Vagina (tissue), 2 donors: ENCODE measurements around the gene DCDC2. TPM values are rescaled to one million over a fixed set of nuclear protein-coding genes. Genes with fewer than 3 reads are reported as not detected.

Source experiments
- DNase-seq, 2 donors: peaks; one replicate each; pipeline ENCODE4 v3.0.0-alpha.2; 2017; ENCODE audit errors: extremely low spot score in 2 of 2
- H3K27ac ChIP-seq: fragments of 200-600 bp; sonication (generic); one replicate; pipeline ENCODE4 v1.5.1; 2019
- H3K27me3 ChIP-seq: fragments of 200-600 bp; sonication (generic); one replicate; pipeline ENCODE4 v1.5.1; 2019
- H3K36me3 ChIP-seq, 2 donors: fragments of 200-600 bp; sonication (generic); one replicate each; pipeline ENCODE4 v1.5.1; 2017 to 2019
- H3K4me1 ChIP-seq: fragments of 200-600 bp; sonication (generic); one replicate; pipeline ENCODE4 v1.5.1; 2019
- H3K4me3 ChIP-seq, 2 donors: fragments of 200-600 bp; sonication (generic); 1 replicate in 1 of 2; 2 replicates in 1 of 2; pipeline ENCODE4 v1.5.1; 2016 to 2019
- H3K9me3 ChIP-seq: fragments of 200-600 bp; sonication (generic); one replicate; pipeline ENCODE4 v1.5.1; 2019
- POLR2A ChIP-seq, 2 donors: fragments of 450-650 bp; IDR thresholded peaks; one replicate each; pipeline ENCODE4 v1.6.1; 2017; ENCODE audit warnings: antibody characterized with exemption in 2 of 2, mild to moderate bottlenecking in 2 of 2, moderate library complexity in 2 of 2
- POLR2AphosphoS5 ChIP-seq, 2 donors: sonication (generic); formaldehyde crosslinking; IDR thresholded peaks; one replicate each; pipeline ENCODE4 v1.9.0; 2017; ENCODE audit warnings: antibody characterized with exemption in 2 of 2, mild to moderate bottlenecking in 2 of 2, low read depth in 1 of 2; ENCODE audit not compliant: insufficient read depth in 1 of 2
- intact Hi-C: fragments of 100-400 bp; cut with DNase I; formaldehyde crosslinking; loops from one replicate; pipeline ENCODE4 v1.15.1; 2023
- small RNA-seq: library from RNA; depleted of rRNA; stranded (forward); fragments of <200 nt; gene quantifications from one replicate; pipeline ENCODE3, GENCODE V24; 2016
- total RNA-seq: library from RNA; depleted of rRNA; stranded (reverse); fragments of >200 nt; gene quantifications from one replicate; pipeline ENCODE4 v1.2.3, GENCODE V29; 2016
- TF ChIP-seq, protein P1 (sequence below), 3 experiments: fragments of 450-650 bp in 2 of 3; fragments of 200-600 bp in 1 of 3; sonication (generic) in 1 of 3; IDR thresholded peaks; one replicate each; pipeline ENCODE4 v1.5.1; 2017 to 2019; ENCODE audit warnings: antibody characterized with exemption in 3 of 3, mild to moderate bottlenecking in 2 of 3, moderate library complexity in 2 of 3

The DCDC2 gene
- total RNA-seq, 1 donor from 2014 or later, result not detected

DNA sequence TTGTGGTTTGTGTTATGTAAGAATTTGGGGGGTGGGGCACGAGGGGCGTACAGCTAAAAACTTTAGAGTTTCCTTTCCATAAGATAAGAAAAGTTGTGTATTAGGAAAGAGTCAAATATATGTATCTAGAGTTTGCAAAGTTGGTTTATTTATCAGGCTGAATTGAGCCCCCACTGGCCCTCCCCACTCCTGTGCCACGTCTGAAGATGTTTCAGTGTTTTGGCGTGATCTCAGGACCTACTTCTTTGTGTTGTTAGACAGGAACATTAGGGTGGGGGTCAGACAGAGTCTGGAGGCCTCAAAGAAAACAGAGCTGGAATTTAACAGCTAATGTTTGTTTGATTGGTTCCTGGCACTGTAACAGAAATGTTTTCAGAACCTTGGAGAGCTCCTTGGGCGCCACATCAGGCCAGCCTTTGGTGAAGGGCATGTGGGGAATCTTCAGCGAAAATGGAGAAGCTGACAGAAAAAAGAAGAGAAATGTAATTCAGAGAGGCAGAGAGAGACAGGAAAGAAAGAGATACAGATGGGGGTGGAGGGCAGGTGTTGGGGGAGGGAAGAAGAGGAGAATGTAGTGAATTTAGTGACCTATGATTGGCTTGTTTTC is 231.2 kb downstream of the DCDC2 start:
- H3K27me3 ChIP-seq, result no peaks in the 10 kb centered on the region
- intact Hi-C loops, result no loop called here
- TF ChIP-seq, protein P1, sequence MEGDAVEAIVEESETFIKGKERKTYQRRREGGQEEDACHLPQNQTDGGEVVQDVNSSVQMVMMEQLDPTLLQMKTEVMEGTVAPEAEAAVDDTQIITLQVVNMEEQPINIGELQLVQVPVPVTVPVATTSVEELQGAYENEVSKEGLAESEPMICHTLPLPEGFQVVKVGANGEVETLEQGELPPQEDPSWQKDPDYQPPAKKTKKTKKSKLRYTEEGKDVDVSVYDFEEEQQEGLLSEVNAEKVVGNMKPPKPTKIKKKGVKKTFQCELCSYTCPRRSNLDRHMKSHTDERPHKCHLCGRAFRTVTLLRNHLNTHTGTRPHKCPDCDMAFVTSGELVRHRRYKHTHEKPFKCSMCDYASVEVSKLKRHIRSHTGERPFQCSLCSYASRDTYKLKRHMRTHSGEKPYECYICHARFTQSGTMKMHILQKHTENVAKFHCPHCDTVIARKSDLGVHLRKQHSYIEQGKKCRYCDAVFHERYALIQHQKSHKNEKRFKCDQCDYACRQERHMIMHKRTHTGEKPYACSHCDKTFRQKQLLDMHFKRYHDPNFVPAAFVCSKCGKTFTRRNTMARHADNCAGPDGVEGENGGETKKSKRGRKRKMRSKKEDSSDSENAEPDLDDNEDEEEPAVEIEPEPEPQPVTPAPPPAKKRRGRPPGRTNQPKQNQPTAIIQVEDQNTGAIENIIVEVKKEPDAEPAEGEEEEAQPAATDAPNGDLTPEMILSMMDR (IDR thresholded peaks at IDR 0.05), result no peak
- TF ChIP-seq POLR2A (IDR thresholded peaks at IDR 0.05) (no peak), POLR2AphosphoS5 (IDR thresholded peaks at IDR 0.05; ENCODE audit: insufficient read depth in 1 of 2, low read depth in 1 of 2) (no peak)
- no peak overlapping the region for H3K27ac ChIP-seq
- no peak overlapping the region for H3K4me3 ChIP-seq
- no peak for DNase-seq
- no peaks in the 10 kb centered on the region for H3K9me3 ChIP-seq
- H3K36me3 ChIP-seq, result no peaks in the 10 kb centered on the region
- H3K4me1 ChIP-seq, result no peaks in the 10 kb centered on the region

- Histone ChIP-seq H3K36me3 (no peaks in the 10 kb centered on the region), H3K9me3 (no peaks in the 10 kb centered on the region), H3K27ac (no peak within 1 kb of the TSS), H3K27me3 (no peaks in the 10 kb centered on the region), H3K4me3 (no peak within 1 kb of the TSS), H3K4me1 (no peaks in the 10 kb centered on the region)
- no peak for DNase-seq
- intact Hi-C loops, result no loop called here
- TF ChIP-seq POLR2AphosphoS5 (IDR thresholded peaks at IDR 0.05; ENCODE audit: insufficient read depth in 1 of 2, low read depth in 1 of 2), result no peak
- TF ChIP-seq, protein P1 (IDR thresholded peaks at IDR 0.05), result no peak
- no peak for TF ChIP-seq POLR2A (IDR thresholded peaks at IDR 0.05)
Measured at GRCh38 chr6:24125980-24126379, 231.9 kb downstream of the DCDC2 start, which contains the start of gene NRSN1. TSS of gene NRSN1 (plus strand) at chr6:24126215. CDS start at chr6:24134328, 8,113 bp downstream.

DNA sequence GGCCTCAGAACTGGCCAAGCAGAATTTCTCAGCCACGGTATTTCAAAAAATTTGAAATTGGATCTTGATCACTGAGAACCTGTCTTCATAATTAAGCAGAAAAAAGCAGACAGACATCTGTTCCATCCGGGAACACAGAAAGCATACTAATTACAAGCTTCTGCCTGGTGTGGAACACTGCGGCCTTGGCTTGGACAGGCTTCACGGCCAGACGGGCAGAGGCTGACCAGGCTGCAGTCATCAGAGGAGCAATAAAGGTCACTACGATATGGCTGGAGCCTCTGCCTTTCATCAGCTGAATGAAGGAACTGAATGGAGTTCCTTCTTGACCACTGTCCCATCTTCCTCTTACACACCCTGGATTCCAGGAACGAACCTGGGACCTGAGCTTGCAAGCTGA is 235.7 kb downstream of the DCDC2 start:
- no peaks in the 10 kb centered on the region for H3K27me3 ChIP-seq
- intact Hi-C loops, result no loop called here
- H3K4me1 ChIP-seq, result no peaks in the 10 kb centered on the region
- H3K9me3 ChIP-seq, result no peaks in the 10 kb centered on the region
- DNase-seq, result no peak
- H3K4me3 ChIP-seq, result no peak overlapping the region
- H3K27ac ChIP-seq, result no peak overlapping the region
- TF ChIP-seq POLR2AphosphoS5 (IDR thresholded peaks at IDR 0.05; ENCODE audit: insufficient read depth in 1 of 2, low read depth in 1 of 2) (no peak), POLR2A (IDR thresholded peaks at IDR 0.05) (no peak)
- TF ChIP-seq, protein P1 (IDR thresholded peaks at IDR 0.05), result no peak
- H3K36me3 ChIP-seq, result no peaks in the 10 kb centered on the region

Small RNA genes lying within 50 kb of the gene (small RNA-seq; reads per million reads assigned to genes)
- gene RF00218, result not detected
- gene RNU6-391P, result not detected

Other genes starting within 250 kb of the DCDC2 start
- 1.5 TPM for gene NRSN1, start 231.8 kb downstream of the DCDC2 start, total RNA-seq
- gene MRS2, start 44.9 kb upstream of the DCDC2 start, total RNA-seq, result 23.1 TPM
- 15.7 TPM for gene GPLD1, start 131.5 kb upstream of the DCDC2 start, total RNA-seq
- gene ALDH5A1, start 136.9 kb upstream of the DCDC2 start, total RNA-seq, result 14.2 TPM